NCI-H2081 treated with DMSO at 0.1 percent for 48 hours (cell line): ENCODE measurements around the gene ZNF92.
"Not testable (repeated sequence)": the region's sequence is repeated elsewhere in the genome, so short reads cannot be mapped to it uniquely, and the experiment has no call there.

Source experiments
- DNase-seq: peaks from one replicate; lab custom pipeline; 2025; lab: John Stamatoyannopoulos, UW

The ZNF92 gene

GRCh38 chr7:65429642-65430343 lies 56.1 kb downstream of the ZNF92 start:
- DNase-seq = no peak

- no peak for DNase-seq
These were observed 56.9 kb downstream of the ZNF92 start for GRCh38 chr7:65430344-65431186.

GRCh38 chr7:65434307-65434706 lies 60.7 kb downstream of the ZNF92 start:
- DNase-seq = no peak

DNA sequence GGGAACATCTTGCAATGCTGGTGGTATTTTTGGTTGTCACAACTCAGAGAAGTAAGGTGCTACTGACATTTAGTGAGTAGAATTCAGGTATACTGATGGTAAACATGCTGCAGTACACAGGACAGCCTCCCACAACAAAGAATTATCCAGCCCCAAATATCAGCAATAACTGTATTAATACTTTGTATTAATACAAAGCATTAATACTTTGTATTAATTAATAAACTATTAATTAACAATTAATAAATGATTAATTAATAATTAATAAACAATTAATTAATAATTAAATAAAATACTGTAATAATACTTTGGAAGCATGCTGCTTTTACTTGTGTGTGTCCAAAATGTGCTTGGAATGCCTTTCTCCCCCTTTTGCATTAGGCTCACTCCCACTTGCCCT lies 62.5 kb downstream of the ZNF92 start:
- DNase-seq = no peak

- no peak for DNase-seq
These were observed 64.9 kb downstream of the ZNF92 start for GRCh38 chr7:65438598-65438997.

DNA sequence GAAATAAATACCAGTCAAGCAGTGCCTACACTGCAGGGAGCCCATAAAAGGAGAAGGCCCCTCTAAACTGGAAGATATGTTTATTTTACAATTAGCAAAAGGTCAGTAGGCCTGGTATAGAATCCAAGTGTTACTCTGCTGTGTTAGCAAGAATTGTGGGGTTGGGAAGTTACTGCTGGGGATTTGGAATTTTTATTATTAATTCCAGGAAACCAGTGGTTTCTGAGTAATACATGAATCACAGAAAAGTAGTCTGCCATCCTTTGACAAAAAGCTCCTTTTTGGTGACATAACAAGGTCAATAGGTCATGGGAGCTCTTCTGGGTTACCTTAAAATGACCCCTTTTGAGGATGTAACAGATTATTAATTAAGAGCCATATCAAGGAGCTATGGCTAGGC lies 67.4 kb downstream of the ZNF92 start:
- DNase-seq = no peak

DNA sequence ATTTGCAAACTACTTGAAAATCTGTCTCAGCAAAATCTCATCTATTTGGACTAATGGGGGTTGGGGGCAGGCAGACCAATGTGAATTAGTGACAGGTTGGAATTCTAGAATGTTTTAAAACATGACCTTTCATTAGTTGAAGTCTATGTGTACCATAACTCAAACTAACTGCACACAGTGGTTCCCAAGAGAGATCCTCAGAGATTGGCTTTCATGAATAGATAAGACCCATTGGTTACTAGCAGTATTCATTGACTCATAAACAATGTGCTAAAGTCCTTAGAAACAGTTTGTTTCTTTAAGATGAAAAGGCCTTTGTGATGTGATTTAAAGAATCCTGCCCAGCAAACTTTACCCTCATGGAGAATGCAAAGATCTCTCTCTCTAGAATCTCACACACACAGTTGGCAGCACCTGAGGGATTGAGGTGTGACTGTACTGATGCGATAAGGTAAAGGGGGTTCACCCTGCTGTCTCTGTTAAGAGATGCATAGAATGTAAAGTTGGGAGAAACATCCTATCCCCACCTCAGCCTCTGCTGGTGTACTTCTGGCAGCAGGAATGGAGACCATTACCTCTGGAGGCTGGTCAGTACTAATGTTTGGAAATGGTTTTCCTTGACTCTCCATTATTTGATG lies 70.7 kb downstream of the ZNF92 start:
- DNase-seq = no peak

GRCh38 chr7:65444899-65445823 lies 71.5 kb downstream of the ZNF92 start:
- DNase-seq = no peak

- DNase-seq = not testable (repeated sequence)
These were observed 73.4 kb downstream of the ZNF92 start for GRCh38 chr7:65447041-65447440.

DNA sequence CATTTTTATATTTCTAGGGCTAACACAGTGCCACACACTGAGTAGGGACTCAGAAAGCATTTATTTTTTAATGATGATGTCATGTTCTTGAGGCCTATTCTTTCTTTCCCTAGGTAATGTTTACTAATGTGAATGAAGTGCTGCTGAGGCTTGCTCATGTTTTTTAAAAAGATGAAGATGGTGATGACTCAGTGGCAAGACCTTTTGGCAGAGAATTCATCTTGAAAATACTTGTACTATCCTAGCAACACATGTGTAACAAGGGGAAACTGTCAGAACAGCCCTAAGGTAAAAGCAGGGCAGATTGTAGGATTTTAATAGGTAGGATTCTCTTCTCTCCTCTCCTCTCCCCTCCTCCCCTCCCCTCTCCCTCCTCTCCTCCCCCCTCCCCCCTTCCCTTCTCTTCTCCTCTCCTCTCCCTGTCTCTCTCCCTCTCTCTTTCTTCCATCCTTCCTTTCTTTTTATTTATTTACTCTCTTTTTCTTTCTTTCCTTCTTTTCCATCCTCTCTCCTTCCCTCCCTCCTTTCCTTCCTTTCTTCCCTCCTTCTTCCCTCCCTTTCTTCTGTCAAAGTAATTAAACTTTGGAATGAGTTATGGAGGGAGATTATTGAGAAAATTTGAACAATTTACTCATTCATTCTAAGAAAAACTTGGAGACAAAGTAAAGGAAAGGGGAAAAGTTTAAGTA lies 75.3 kb downstream of the ZNF92 start:
- no peak for DNase-seq

GRCh38 chr7:65449505-65449852 lies 75.8 kb downstream of the ZNF92 start:
- no peak for DNase-seq
